Trophoblast cell (in vitro differentiated cells and primary cell): ENCODE data around the gene GRID2IP.

ENCODE experiments used
- DNase-seq, 2 donors: peaks; one replicate each; pipeline ENCODE4 v3.0.0-alpha.2; 2016
- H2AFZ ChIP-seq: 2 replicates; pipeline ENCODE4 v1.6.1; 2013; ENCODE audit warnings: low read length, moderate library complexity, mild to moderate bottlenecking; ENCODE audit not compliant: insufficient read depth, poor library complexity
- H2AK5ac ChIP-seq: 2 replicates; pipeline ENCODE4 v1.6.1; 2013; ENCODE audit warnings: mild to moderate bottlenecking, low read length
- H2BK120ac ChIP-seq: 2 replicates; pipeline ENCODE4 v1.6.1; 2013; ENCODE audit warnings: low read length, mild to moderate bottlenecking, moderate library complexity; ENCODE audit not compliant: insufficient read depth, poor library complexity
- H2BK12ac ChIP-seq: 2 replicates; pipeline ENCODE4 v1.6.1; 2013; ENCODE audit warnings: mild to moderate bottlenecking, low read length, moderate library complexity
- H2BK5ac ChIP-seq: 2 replicates; pipeline ENCODE4 v1.6.1; 2013; ENCODE audit warnings: low read length, low read depth, moderate library complexity, mild to moderate bottlenecking; ENCODE audit not compliant: poor library complexity
- H3K14ac ChIP-seq: 2 replicates; pipeline ENCODE4 v1.6.1; 2013; ENCODE audit warnings: mild to moderate bottlenecking, low read length
- H3K18ac ChIP-seq: 2 replicates; pipeline ENCODE4 v1.6.1; 2013; ENCODE audit warnings: mild to moderate bottlenecking, low read length
- H3K23ac ChIP-seq: 2 replicates; pipeline ENCODE4 v1.6.1; 2013; ENCODE audit warnings: low read length
- H3K27ac ChIP-seq: 2 replicates; pipeline ENCODE4 v1.5.1; 2013; ENCODE audit warnings: low read depth, mild to moderate bottlenecking, inconsistent platforms, low read length, moderate library complexity
- H3K27me3 ChIP-seq: 2 replicates; pipeline ENCODE4 v1.6.1; 2013; ENCODE audit warnings: inconsistent platforms, mild to moderate bottlenecking, low read length, moderate library complexity; ENCODE audit not compliant: insufficient read depth
- H3K36me3 ChIP-seq, 2 experiments: 1 replicate in 1 of 2; 2 replicates in 1 of 2; pipeline ENCODE4 v1.6.1; 2013; ENCODE audit warnings: low read length in 2 of 2, mild to moderate bottlenecking in 2 of 2, moderate library complexity in 1 of 2; ENCODE audit not compliant: insufficient read depth in 2 of 2, control insufficient read depth in 1 of 2
- H3K4ac ChIP-seq: 2 replicates; pipeline ENCODE4 v1.6.1; 2013; ENCODE audit warnings: low read depth, mild to moderate bottlenecking, low read length, moderate library complexity
- H3K4me1 ChIP-seq, 2 experiments: 1 replicate in 1 of 2; 2 replicates in 1 of 2; pipeline ENCODE4 v1.6.1; 2013; ENCODE audit warnings: low read length in 2 of 2, mild to moderate bottlenecking in 2 of 2, moderate library complexity in 1 of 2; ENCODE audit not compliant: insufficient read depth in 2 of 2, control insufficient read depth in 1 of 2
- H3K4me2 ChIP-seq: 2 replicates; pipeline ENCODE4 v1.6.1; 2013; ENCODE audit warnings: inconsistent platforms, mild to moderate bottlenecking, low read length, moderate library complexity
- H3K4me3 ChIP-seq: 2 replicates; pipeline ENCODE4 v1.5.1; 2013; ENCODE audit warnings: mild to moderate bottlenecking, low read depth, low read length, inconsistent platforms
- H3K79me1 ChIP-seq: one replicate; pipeline ENCODE4 v1.6.1; 2013; ENCODE audit warnings: low read length
- H3K79me2 ChIP-seq: 2 replicates; pipeline ENCODE4 v1.6.1; 2013; ENCODE audit warnings: low read length, mild to moderate bottlenecking; ENCODE audit not compliant: control insufficient read depth, insufficient read depth, poor library complexity
- H3K9ac ChIP-seq: 2 replicates; pipeline ENCODE4 v1.6.1; 2013; ENCODE audit warnings: mild to moderate bottlenecking, low read length
- H3K9me3 ChIP-seq: 2 replicates; pipeline ENCODE4 v1.6.1; 2013; ENCODE audit warnings: low read depth, mild to moderate bottlenecking, control low read depth, inconsistent platforms, low read length; ENCODE audit not compliant: insufficient read depth
- H4K12ac ChIP-seq: 2 replicates; pipeline ENCODE4 v1.6.1; 2013; ENCODE audit warnings: low read depth, mild to moderate bottlenecking, low read length, moderate library complexity
- H4K8ac ChIP-seq: 2 replicates; pipeline ENCODE4 v1.6.1; 2013; ENCODE audit warnings: low read depth, mild to moderate bottlenecking, low read length, moderate library complexity
- H4K91ac ChIP-seq: one replicate; pipeline ENCODE4 v1.6.1; 2013; ENCODE audit warnings: low read depth, mild to moderate bottlenecking, low read length, moderate library complexity
- WGBS: extraction: QIAGEN DNeasy Blood & Tissue Kit; methylation state at CpG from one replicate; pipeline ENCODE4 v1.1.7; 2013; ENCODE audit warnings: missing lambda C conversion rate; ENCODE audit not compliant: insufficient read length, insufficient coverage; ENCODE audit errors: extremely low coverage; 5-methylcytosine and 5-hydroxymethylcytosine counted together

Gene GRID2IP

DNA sequence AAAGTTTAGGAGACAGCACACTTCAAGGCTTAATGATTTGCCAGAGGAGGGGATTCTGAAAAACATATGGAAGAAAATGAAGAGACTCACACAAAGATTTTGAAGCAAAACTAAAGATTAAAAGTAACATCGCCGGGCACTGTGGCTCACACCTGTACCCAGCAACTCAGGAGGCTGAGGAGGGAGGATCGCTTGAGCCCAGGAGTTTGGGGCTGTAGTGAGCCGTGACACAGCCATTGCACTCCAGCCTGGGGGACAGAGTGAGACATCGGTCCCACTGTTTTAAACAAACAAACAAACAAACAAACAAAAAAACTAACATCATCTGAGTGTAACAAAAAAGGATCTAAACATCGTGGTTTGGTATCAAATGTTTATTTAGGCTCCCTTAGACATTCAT lies 69.8 kb downstream of the GRID2IP start:
- no CpG with 5 or more reads among the region's 6 CpGs for WGBS
- H3K79me1 ChIP-seq, result peaks cover 14% of the 10 kb centered on the region
- no peak overlapping the region for H3K27ac ChIP-seq
- H4K12ac ChIP-seq, result no peak overlapping the region
- H2BK5ac ChIP-seq, result no peak overlapping the region
- H2AFZ ChIP-seq, result no peak overlapping the region
- peak overlapping the region; percentile 68 for H3K4ac ChIP-seq
- no peaks in the 10 kb centered on the region for H3K27me3 ChIP-seq
- H3K14ac ChIP-seq, result no peak overlapping the region
- no peak for DNase-seq
- H3K18ac ChIP-seq, result no peak overlapping the region
- peaks cover 33% of the 10 kb centered on the region for H3K79me2 ChIP-seq
- no peaks in the 10 kb centered on the region for H3K9me3 ChIP-seq
- no peak overlapping the region for H4K91ac ChIP-seq
- no peak overlapping the region for H3K4me3 ChIP-seq
- no peak overlapping the region for H3K9ac ChIP-seq
- peaks cover 5 to 12% of the 10 kb centered on the region in 2 experiments for H3K4me1 ChIP-seq
- no peak overlapping the region for H3K23ac ChIP-seq
- H4K8ac ChIP-seq, result no peak overlapping the region
- no peak overlapping the region for H2BK12ac ChIP-seq
- H2BK120ac ChIP-seq, result no peak overlapping the region
- no peak overlapping the region for H3K4me2 ChIP-seq
- H2AK5ac ChIP-seq, result no peak overlapping the region
- H3K36me3 ChIP-seq, result peaks cover 15 to 20% of the 10 kb centered on the region in 2 experiments

DNA sequence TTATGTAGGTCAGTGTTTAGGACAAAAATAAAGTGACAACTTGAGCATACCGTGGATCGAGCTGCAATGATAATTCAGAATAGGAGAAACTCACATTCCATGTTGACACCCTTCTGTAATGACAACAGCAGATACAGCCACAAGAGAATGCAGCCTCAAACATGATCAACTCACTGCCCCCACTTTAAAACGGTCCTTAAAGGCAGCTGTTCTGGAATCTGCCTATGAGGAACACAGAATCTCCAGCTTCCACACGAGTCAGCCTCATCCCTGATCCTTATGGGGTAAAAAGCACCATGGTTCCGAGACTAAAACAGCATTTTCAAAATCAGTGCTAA lies 71.0 kb downstream of the GRID2IP start:
- Histone ChIP-seq H2BK5ac (no peak overlapping the region), H3K18ac (no peak overlapping the region), H4K8ac (no peak overlapping the region), H3K14ac (no peak overlapping the region), H3K9ac (no peak overlapping the region), H3K9me3 (no peaks in the 10 kb centered on the region), H3K4me3 (no peak overlapping the region), H2BK120ac (no peak overlapping the region), H3K23ac (no peak overlapping the region), H4K12ac (no peak overlapping the region), H3K79me1 (peaks cover 14% of the 10 kb centered on the region), H3K27ac (no peak overlapping the region), H2BK12ac (no peak overlapping the region), H4K91ac (no peak overlapping the region), H2AFZ (no peak overlapping the region), H3K27me3 (no peaks in the 10 kb centered on the region), H3K79me2 (peaks cover 36% of the 10 kb centered on the region), H3K36me3 (peaks cover 19 to 25% of the 10 kb centered on the region in 2 experiments), H3K4me1 (peaks cover 5 to 12% of the 10 kb centered on the region in 2 experiments), H3K4me2 (no peak overlapping the region), H2AK5ac (no peak overlapping the region), H3K4ac (peak overlapping the region; percentile 85)
- no peak for DNase-seq
- no CpG with 5 or more reads among the region's 5 CpGs for WGBS

DNA sequence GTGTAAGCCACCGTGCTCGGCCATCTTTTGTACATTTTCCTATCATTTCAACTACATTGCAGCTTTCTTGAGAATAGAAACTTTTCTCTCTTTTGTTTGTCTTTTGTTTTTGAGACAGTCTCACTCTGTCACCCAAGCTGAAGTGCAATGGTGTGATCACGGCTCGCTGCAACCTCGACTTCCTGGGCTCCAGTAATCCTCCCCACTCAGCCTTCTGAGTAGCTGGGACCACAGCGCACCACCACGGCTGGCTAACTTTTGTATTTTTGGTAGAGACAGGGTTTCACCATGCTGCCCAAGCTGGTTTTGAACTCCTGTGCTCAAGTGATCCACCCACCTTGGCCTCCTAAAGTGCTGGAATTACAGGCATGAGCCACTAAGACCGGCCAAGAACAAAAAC lies 72.2 kb downstream of the GRID2IP start:
- H3K4ac ChIP-seq, result peak overlapping the region; percentile 98
- H3K4me1 ChIP-seq, result peaks cover 3 to 8% of the 10 kb centered on the region in 2 experiments
- no peak overlapping the region for H3K27ac ChIP-seq
- no peak overlapping the region for H2BK120ac ChIP-seq
- no CpG with 5 or more reads among the region's 8 CpGs for WGBS
- no peak overlapping the region for H4K12ac ChIP-seq
- H3K23ac ChIP-seq, result no peak overlapping the region
- H2BK5ac ChIP-seq, result no peak overlapping the region
- peak overlapping the region; percentile 25 for H2AFZ ChIP-seq
- H3K14ac ChIP-seq, result no peak overlapping the region
- H3K4me2 ChIP-seq, result no peak overlapping the region
- H2AK5ac ChIP-seq, result no peak overlapping the region
- peaks cover 10% of the 10 kb centered on the region for H3K79me1 ChIP-seq
- H2BK12ac ChIP-seq, result no peak overlapping the region
- H4K91ac ChIP-seq, result no peak overlapping the region
- H3K9me3 ChIP-seq, result no peaks in the 10 kb centered on the region
- H3K27me3 ChIP-seq, result no peaks in the 10 kb centered on the region
- no peak for DNase-seq
- peaks cover 40% of the 10 kb centered on the region for H3K79me2 ChIP-seq
- no peak overlapping the region for H3K4me3 ChIP-seq
- H3K9ac ChIP-seq, result no peak overlapping the region
- H4K8ac ChIP-seq, result no peak overlapping the region
- no peak overlapping the region for H3K18ac ChIP-seq
- H3K36me3 ChIP-seq, result peaks cover 19 to 35% of the 10 kb centered on the region in 2 experiments

DNA sequence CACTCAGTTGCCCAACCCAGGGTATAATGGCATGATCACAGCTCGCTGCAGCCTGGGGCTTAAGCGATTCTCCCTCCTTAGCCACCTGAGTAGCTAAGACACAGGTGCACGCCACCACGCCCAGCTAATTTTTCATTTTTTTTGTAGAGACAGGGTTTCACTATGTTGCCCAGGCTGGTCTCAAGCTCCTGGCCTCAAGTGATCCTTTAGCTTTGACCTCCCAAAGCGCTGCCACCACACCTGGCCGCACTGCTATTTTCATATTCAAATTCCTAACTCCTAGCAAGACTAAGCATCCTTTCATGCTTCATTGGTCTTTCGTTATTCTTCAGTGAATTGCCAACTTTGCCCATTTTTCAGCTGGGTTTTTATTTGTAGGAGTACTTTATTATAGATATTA lies 73.1 kb downstream of the GRID2IP start:
- Histone ChIP-seq H3K36me3 (peaks cover 20 to 37% of the 10 kb centered on the region in 2 experiments), H2AK5ac (no peak overlapping the region), H3K23ac (no peak overlapping the region), H3K4ac (peak overlapping the region; percentile 91), H3K18ac (no peak overlapping the region), H3K9ac (no peak overlapping the region), H4K8ac (no peak overlapping the region), H3K4me3 (no peak overlapping the region), H3K14ac (no peak overlapping the region), H3K27ac (no peak overlapping the region), H3K79me2 (peaks cover 32% of the 10 kb centered on the region), H2BK5ac (no peak overlapping the region), H3K9me3 (no peaks in the 10 kb centered on the region), H2BK12ac (no peak overlapping the region), H3K79me1 (peaks cover 2% of the 10 kb centered on the region), H2BK120ac (no peak overlapping the region), H4K91ac (no peak overlapping the region), H2AFZ (no peak overlapping the region), H3K4me1 (peaks cover 3 to 8% of the 10 kb centered on the region in 2 experiments), H4K12ac (no peak overlapping the region), H3K4me2 (no peak overlapping the region), H3K27me3 (no peaks in the 10 kb centered on the region)
- WGBS, result no CpG with 5 or more reads among the region's 7 CpGs
- DNase-seq, result no peak
